ENCODE data around the gene GAS1. TPM values are rescaled to one million over a fixed set of nuclear protein-coding genes. Genes with fewer than 3 reads are reported as not detected.

Gene GAS1, protein sequence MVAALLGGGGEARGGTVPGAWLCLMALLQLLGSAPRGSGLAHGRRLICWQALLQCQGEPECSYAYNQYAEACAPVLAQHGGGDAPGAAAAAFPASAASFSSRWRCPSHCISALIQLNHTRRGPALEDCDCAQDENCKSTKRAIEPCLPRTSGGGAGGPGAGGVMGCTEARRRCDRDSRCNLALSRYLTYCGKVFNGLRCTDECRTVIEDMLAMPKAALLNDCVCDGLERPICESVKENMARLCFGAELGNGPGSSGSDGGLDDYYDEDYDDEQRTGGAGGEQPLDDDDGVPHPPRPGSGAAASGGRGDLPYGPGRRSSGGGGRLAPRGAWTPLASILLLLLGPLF
- total RNA-seq: 146 TPM

DNA sequence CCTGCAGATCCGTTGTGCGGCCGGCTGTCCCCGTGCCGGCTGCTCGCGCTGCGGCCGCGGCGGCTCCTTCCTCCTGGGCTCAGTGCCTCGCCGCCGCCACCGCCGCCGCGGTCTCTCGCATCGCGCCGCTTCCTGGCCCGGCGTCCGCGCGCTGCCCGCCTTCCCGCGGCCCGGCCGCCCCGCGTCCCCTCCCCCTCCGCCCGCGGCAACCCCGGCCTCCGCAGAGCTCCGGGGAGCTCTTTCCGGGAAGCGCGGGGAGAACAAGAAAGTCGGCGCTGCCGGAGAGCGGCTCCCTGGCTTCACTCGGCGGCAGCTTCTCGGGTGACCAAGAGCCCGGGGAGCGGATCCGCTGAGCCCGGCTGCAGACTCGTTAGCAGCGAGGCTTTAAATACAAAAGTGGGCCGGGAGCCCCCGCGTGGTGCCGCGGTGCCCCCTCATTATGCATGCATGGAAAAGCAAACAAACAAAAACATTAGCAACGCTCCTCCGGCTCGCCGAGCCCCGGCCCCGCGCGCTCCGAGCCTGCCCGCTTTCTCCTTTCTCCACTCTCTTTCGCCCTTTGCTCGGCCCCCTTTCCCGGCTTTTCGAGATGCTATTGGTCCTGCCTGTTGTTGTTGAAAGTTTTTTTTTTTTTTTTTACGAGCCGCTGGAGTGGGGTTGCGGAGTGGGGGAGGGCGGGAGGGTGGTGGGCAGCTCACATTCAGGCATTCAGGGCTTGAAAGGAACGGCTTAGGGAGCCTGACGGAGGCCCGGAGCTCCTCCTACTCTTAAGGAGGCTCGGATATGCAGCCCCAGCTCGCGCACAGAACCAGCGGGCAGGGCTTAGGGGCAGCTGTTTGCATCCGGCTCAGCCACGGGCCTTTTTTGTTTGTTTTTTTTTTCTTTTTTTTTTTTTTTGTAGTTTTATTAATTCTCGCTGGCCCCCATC lies at the start of gene GAS1:
Gene GAS1, minus strand, starts transcription at position 361 of the 928 bp plus-strand sequence. CDS start 727 bp downstream, outside the sequence.

